Right lobe of liver (tissue), 4 donors: Measurements from ENCODE around the gene WHRN.

Experiments used
- CTCF ChIP-seq, 4 donors: fragments of 200-600 bp in 3 of 4; fragments of 450-650 bp in 1 of 4; IDR thresholded peaks; one replicate each; pipeline versions ENCODE4 v1.5.1 to v1.8.0; 2016 to 2022; ENCODE audit warnings: antibody characterized with exemption in 4 of 4, mild to moderate bottlenecking in 2 of 4
- POLR2A ChIP-seq: fragments of 450-650 bp; IDR thresholded peaks from one replicate; pipeline ENCODE4 v1.6.1; 2017; ENCODE audit warnings: antibody characterized with exemption, mild to moderate bottlenecking
- donor health status: DM: no; HTN: no; CAD: no.
- donor health status: DM: no; HTN: no; CAD: no.
- donor health status: DM: no; HTN: yes; CAD: no.

DNA sequence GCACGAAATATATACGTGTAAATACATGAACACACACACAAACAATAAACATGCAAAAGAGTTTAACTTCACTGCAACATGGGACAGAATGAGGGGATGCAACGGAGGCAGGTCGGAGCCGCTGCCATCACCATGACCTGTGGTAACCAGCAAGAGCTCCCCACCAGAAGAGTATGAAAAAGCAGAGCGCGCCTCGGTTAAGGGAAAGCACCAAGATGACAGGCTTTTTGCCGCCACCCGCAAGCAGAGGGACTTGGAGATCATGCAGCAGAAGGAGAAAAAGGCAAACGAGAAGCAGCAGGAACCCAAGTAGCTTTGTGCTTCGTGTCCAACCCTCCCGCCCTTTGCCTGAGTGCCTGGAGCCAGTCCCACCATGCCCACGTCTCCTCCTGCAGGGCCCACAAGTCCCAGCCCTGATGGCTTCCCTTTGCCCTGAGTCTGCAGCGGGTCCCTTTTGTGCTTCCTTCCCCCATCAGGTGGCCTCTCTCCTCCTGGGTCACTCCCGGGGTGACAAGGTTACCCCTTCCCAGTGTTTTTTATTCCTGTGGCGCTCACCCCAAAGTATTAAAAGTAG lies 13.8 kb downstream of the WHRN start:
- TF ChIP-seq CTCF (IDR thresholded peaks at IDR 0.05) (no peak), POLR2A (no peak)
